ENCODE measurements around the gene GALNT10.
A peak's percentile ranks its signal among the peaks of the same experiment; 100 is the strongest.

GALNT10 gene

GRCh38 chr5:154329062-154329461 is 138.5 kb downstream of the GALNT10 start:
- DNase-seq, result no peak

GRCh38 chr5:154329519-154330040 is 139.0 kb downstream of the GALNT10 start:
- DNase-seq, result no peak

GRCh38 chr5:154330097-154330667 is 139.6 kb downstream of the GALNT10 start:
- DNase-seq, result no peak

GRCh38 chr5:154331232-154331631 is 140.7 kb downstream of the GALNT10 start:
- DNase-seq, result no peak

DNA sequence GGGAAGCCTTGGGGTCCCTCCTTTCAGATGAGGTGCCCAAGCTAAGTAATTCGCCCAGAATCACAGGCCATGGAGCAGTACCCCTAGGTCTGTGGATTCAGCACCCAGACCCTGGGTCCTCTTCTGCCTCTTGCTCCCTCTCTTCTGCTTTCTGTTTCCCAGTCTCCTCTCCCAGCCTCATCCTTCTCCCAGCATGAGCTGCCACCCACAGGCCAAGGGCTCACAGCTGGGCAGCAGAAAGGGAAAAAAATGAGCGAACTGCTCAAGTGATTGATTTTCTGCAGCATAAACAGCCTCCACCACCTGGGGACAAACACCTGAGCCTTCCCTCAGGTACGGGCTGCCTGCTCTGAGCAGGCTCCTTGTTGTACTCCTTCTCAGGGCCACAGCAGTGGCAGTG is 141.4 kb downstream of the GALNT10 start:
- DNase-seq, result no peak

DNA sequence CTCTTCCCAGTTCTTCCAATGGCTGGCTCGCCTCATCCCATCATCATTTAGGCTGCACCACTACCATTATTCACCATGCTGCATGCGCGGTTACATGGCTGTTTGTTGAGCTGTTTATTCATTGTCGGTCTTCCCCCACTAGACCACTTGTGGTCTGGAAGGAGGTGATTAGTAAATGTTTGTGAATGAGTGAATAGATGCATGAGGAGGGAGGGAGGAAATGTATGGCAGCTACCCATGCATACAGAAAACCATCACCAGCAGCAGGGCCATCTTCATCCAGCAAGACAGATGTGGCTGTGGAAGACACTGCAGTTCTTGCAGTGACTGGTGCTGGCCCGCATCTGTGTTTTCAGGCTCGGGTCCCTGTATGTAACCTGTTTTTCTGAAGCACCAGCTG is 141.9 kb downstream of the GALNT10 start:
- DNase-seq, result no peak

- DNase-seq, result no peak
Observed at GRCh38 chr5:154333016-154333415, 142.5 kb downstream of the GALNT10 start.

DNA sequence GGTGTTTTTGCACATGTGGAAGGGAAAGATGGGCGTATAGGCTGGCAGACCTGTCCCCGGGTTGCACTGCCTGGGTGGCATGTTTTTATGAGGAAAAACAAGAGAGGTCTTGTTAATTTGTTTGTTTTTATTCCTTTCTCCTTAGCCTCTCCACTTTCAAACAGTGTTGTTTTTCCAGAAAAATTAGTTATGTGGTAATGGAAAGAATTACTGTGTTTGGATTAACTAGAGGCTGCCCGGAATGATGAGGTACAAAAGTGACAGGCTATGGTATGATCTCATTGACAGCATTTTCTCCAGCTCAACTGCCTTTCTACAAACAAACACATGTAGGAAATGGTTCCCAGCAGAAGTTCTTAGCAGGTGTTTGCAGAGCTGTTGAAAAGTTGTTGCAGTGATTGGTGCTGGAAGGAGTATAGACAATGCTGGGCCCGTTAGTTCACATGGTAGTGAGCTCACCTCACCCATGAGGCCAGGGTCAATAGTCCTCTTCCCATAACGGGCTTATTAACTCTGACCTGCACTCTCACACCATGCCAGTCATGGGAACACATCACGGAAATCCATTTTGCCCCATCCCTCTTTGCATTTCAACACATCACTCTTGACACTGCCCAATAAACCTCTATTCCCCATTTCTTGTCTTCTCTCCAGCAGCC is 144.0 kb downstream of the GALNT10 start:
- DNase-seq, result no peak

DNA sequence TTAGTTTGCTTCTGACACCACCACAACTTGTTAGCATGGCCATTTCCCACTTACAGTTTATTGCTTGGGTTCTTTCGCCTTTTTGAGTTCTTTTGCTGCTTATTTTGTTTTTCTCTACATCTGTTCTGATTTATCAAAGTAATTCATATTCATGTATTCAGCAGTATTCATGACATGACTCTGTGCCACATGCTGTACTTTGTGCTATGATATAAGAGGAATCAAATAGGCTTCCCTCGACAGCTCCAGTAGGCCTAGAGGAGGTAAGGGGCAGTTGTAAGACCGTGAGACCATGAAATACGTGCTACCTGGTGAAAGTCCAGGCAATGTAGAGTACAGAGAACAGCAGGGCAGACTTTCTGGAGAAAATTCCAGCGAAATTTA is 144.5 kb downstream of the GALNT10 start:
- no peak for DNase-seq

DNA sequence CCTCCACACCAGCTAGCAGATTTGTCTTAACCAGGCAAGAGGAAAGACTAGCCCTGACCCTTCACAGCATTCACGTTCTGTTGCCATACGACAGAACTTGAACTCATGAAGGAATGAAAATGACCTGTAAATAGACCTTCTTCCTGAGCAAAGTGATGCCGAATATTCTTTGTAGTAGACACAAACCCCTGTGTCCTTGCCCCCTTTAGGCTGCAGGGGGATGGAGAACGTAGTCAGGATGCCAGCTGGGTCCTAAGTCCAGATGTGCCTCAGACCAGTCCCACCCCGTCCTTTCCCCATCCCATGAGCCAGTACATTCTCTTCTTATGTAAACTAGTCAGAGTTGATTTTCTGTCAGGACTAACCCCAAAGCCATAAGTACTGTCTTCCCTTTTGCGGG is 151.1 kb downstream of the GALNT10 start:
- DNase-seq, result no peak

DNA sequence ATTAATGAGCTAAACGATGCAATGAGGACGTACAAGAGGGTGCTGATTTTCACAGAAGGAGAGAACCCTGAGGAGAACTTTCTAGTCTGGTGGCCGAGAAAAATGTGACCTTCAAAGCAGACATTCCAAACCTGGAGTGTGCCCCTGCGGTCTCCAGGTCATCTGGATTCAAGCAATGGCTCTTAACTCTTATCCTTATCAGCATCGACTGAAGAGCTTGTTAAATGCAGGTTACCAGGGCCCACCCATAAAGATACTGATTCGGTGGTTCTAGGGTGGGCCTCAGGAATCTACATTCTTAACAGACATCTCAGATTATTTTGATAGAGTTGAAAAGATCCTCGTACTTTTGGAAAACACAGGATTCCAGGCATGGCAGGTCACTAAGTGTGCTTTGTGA is 151.7 kb downstream of the GALNT10 start:
- no peak for DNase-seq

GRCh38 chr5:154342963-154343362 is 152.4 kb downstream of the GALNT10 start:
- DNase-seq, result no peak

DNA sequence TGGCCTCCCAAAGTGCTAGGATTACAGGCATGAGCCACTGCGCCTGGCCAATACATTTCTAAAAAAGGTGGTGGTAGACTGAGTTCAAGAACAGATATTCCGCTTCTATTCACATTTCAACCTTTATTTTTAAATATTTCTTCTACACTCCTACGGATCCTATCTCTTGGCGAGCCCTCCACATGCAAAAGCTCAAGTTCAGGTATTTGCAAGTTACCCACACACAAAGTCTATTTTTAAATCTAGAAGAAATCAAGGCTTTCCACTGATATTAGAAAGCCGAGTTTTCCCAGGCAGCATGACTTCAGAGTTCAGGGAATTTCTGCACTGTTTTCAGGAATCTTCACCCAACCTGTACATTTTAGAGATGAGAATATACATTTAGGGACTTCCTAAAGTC is 153.9 kb downstream of the GALNT10 start:
- no peak for DNase-seq

- DNase-seq, result no peak
Observed at GRCh38 chr5:154345255-154345952, 154.9 kb downstream of the GALNT10 start.

DNA sequence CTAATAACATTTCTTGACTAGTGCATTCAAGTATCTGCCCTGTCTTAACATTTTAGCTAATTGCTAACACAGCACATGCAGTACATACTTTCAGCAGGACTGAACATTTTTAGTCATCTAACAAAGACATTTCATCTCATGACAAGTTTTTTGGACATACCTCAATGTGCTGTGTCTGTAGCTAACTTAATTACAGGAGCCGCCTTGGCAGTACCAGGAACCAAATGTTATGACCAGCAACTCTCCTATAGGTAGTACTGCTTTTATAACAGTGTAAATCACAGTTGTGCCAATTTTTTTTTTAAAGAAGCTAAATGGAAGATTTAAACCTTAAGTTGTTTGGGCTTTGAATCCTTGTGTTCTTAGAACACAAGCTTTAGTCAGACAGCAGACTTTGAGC is 155.9 kb downstream of the GALNT10 start:
- DNase-seq, result no peak

GRCh38 chr5:154349626-154350264 is 159.2 kb downstream of the GALNT10 start:
- no peak for DNase-seq

- no peak for DNase-seq
Observed at GRCh38 chr5:154351141-154351540, 160.6 kb downstream of the GALNT10 start.

GRCh38 chr5:154351566-154351965 is 161.0 kb downstream of the GALNT10 start:
- peak in 1 of 5 experiments; percentile 14 for DNase-seq

- DNase-seq, result no peak
Observed at GRCh38 chr5:154352960-154353548, 162.5 kb downstream of the GALNT10 start.

GRCh38 chr5:154355129-154355611 is 164.6 kb downstream of the GALNT10 start:
- no peak for DNase-seq

- peak in 1 of 5 experiments; percentile 3 for DNase-seq
Observed at GRCh38 chr5:154356020-154356655, 165.6 kb downstream of the GALNT10 start.

- DNase-seq, result no peak
Observed at GRCh38 chr5:154356958-154357357, 166.4 kb downstream of the GALNT10 start.
